GM10847 (cell line): Measurements from ENCODE around the gene PXK.

Experiments
- POLR2A ChIP-seq: IDR thresholded peaks from 2 replicates; pipeline ENCODE4 v1.6.1; 2011; ENCODE audit not compliant: insufficient read length; ENCODE audit errors: extremely low read depth

PXK gene

DNA sequence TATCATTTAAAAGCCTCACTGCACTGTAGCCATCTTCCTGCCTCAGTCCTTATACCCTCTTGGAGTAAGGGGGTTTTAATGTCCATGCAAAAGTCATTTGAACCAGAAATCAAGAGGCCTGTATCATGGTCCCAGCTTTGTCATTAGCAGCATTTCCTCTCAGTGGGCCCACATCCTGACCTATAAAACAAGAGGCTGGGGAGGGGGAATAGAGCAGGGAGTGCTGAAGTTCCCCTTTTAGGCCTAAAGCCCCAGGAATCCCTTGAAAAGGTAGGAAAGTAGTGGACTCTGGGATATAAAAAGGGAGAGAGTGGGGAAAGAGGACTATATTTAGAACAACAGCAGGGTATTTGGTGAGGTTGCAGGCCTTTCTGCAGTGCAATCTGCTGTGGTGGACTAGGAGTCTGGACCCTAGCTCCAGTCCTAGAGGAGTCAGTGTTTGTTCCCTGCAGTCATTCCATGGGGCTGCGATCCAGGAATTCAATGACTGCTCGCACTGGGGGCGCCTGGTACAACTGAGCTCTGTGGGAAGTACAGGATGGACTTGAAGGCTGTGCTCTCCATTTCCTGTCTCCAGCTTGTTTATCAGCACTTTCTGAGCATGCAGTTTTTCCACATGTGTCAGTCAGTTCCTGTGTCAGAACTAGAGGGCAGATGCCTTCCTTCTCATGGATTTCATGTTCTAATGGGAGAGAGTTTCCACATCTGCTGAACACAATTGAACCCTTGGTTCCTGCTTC lies 54.1 kb downstream of the PXK start:
- TF ChIP-seq POLR2A = no peak

DNA sequence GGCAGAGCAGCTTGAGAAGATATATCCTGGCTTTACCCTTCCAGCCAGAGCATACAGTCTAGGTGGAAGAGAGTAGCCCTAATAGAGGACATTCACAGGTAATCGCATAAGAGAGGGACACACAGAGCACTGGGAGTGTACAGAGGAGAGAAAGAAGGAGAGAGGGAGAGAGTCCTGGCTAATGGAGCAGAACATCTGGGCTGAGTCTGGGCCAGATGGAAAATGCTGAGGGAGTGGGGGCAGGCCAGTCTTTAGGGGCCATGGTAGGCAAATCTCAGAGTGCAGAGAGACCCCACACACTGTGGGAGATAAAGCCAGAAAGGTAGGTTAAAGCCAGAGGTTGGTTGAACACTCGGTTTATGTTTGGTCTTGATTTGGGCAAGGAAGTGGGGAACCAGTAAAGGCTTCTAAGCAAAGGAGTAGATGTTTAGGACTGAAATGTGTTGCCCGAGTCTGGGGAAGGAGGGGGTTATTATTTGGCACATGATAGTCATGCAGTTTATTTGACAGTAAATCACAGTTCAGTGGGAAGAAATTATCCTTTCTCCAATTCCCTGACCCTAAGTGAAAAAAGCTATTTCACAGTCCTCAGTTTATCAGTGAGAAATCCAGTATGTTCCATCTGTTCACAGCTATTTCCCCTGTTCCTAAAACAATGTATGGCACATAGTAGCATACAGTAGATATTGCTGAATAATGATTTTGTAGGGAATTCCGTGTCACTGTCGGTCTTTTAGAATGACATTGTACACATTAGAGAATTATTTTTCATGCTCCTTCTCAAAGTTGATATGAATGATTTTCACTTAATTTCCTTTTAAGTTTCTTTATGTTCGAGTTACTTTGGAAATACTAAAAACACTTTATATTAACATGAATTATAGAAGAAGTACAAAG lies 55.2 kb downstream of the PXK start:
- no peak for TF ChIP-seq POLR2A

DNA sequence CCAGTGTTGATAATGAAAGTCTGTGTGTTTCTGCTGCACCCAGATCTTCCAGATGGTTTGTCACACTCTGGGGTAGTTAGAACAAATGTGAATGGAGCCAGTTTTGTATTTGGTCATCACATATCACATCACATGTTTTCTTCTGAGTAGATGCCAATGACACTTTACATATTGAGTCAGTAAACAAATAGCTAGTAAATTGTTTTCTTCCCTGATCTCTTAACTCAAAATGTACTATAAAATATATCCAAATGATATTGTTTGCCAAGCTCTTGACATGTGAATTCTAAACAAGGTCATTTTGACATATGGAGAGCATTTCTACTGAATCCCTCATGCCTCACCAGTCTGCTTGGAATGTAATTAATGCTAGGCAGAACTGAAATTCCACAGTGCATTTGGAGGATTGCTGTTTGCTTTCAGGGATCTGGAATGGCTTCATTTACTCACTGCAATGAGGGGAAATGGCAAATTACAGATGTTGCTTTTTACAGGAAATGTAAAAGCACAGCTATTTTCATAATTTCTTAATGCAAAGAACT lies 55.9 kb downstream of the PXK start:
- no peak for TF ChIP-seq POLR2A

- TF ChIP-seq POLR2A = no peak
These were observed 58.6 kb downstream of the PXK start for GRCh38 chr3:58391156-58391865.

DNA sequence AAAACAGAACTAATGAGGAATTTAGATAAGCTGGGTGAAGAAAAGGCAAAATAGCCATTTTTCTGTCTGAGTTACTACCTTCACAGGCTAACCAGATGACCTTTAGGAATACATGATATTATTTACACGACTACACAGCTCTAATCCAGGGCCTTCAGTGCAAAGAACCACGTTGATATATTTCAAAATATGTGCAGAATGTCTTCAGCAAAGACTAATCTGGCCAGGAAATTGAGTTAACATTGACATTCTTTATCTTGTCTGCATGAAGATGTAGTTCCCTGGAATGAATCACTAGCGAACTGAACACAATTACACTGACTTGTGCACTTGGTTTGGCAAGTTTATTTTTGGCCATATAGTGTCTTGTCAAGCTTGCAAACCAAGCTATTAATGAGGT lies 59.5 kb downstream of the PXK start:
- TF ChIP-seq POLR2A = no peak

DNA sequence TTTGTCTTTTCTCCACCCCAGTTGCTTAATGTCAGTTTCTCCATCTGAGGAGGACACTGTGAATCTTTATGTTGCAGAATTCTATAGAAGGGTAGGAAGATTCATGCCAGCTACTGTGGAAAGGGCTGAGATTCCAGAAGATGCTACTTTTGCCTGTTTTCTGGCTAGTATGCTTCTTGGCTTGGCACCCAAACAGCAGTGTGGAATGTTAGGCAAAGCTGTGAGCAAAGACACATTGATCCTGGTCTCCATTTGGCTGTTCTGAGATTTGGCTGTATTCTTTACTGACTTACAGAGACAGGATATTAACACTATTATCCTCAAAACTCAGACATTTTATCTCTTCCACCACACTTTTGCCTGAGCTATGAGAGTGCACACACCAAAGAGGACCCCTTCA lies 61.6 kb downstream of the PXK start:
- TF ChIP-seq POLR2A = no peak

DNA sequence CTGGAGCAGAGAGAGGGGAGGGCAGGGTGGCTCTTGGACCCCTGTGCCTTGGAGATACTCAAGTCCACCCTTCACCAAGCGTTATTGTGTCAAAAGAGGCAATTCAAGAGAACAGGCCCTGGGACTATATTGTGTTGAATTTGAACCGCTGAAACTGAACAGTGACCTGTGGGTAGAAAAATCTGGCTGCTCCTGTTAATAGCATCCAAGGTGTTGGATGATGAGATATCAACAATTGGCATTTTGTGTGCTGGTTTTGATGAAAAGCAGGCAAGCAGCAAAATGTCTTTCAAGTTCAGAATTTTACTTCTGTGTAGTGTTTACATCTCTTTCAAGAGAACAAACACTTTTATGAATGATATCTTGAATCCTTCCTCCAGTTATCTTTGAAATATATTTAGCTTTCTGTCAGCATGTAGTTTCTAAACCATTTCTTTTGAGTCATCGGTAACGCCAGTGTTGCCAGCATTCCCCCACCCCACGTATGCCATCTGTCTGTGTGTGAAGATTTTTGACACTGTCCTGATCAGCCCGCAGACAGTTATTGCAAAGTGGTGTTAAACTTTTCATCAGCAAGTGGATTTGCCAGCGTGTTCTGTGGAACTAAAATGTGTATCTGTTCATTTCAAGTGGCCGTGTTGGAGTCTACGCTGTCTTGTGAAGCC lies 66.1 kb downstream of the PXK start:
- no peak for TF ChIP-seq POLR2A

GRCh38 chr3:58403513-58404109 lies 70.9 kb downstream of the PXK start:
- TF ChIP-seq POLR2A = no peak

GRCh38 chr3:58404396-58404795 lies 71.7 kb downstream of the PXK start:
- TF ChIP-seq POLR2A = no peak

GRCh38 chr3:58408906-58409305 lies 76.2 kb downstream of the PXK start:
- no peak for TF ChIP-seq POLR2A

DNA sequence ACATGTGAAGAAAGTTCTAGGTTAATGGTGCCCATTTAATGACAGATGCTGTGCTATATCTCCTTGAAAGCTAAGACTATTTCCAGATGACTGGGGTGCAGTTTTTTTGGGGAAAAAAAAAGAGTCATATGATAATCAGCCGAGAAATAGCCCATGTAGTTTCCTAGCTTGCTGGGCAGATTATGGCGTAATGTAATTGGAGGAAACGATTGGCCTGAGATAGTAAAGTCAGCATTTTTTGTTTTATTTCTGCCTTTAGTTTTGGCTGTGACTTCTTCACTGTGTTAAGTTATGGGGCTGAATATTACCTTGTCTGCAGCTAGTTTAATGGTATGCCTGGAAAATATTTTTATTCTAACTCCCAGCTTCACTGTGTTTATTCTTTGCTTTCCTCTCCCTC lies 77.0 kb downstream of the PXK start:
- TF ChIP-seq POLR2A = no peak

GRCh38 chr3:58411036-58411435 lies 78.3 kb downstream of the PXK start:
- TF ChIP-seq POLR2A = no peak

- no peak for TF ChIP-seq POLR2A
These were observed 79.4 kb downstream of the PXK start for GRCh38 chr3:58411851-58412830.
